WTC11 (cell line): ENCODE data around the gene C1QTNF2.
"Not testable (repeated sequence)": the region's sequence is repeated elsewhere in the genome, so short reads cannot be mapped to it uniquely, and the experiment has no call there.

Experiments used
- ESRRA ChIP-seq: sonication (generic); formaldehyde crosslinking; IDR thresholded peaks from 2 replicates; pipeline ENCODE4 v1.8.1; 2022; ENCODE audit warnings: mild to moderate bottlenecking, missing genetic modification reagents, borderline replicate concordance
- FOXJ3 ChIP-seq: sonication (generic); formaldehyde crosslinking; IDR thresholded peaks from 2 replicates; pipeline ENCODE4 v1.9.0; 2021; ENCODE audit warnings: missing genetic modification reagents, mild to moderate bottlenecking, borderline replicate concordance
- NR2C2 ChIP-seq: sonication (generic); formaldehyde crosslinking; IDR thresholded peaks from 2 replicates; pipeline ENCODE4 v1.8.0; 2022; ENCODE audit warnings: mild to moderate bottlenecking, missing genetic modification reagents
- SP1 ChIP-seq: sonication (generic); formaldehyde crosslinking; conservative IDR thresholded peaks from 2 replicates; pipeline ENCODE4 v1.8.1; 2022; ENCODE audit warnings: missing genetic modification reagents
- TP53 ChIP-seq: sonication (generic); formaldehyde crosslinking; IDR thresholded peaks from 2 replicates; pipeline ENCODE4 v1.8.1; 2023; ENCODE audit warnings: mild to moderate bottlenecking, missing genetic modification reagents
- ZNF121 ChIP-seq: sonication (generic); formaldehyde crosslinking; IDR thresholded peaks from 2 replicates; pipeline ENCODE4 v1.8.0; 2023; ENCODE audit warnings: missing genetic modification reagents
- ZNF232 ChIP-seq: sonication (generic); formaldehyde crosslinking; IDR thresholded peaks from 2 replicates; pipeline ENCODE4 v1.8.0; 2022; ENCODE audit warnings: mild to moderate bottlenecking, missing genetic modification reagents
- TF ChIP-seq, protein P1 (sequence below): fragments of 200-600 bp; IDR thresholded peaks from 2 replicates; pipeline ENCODE4 v1.8.0; 2022; ENCODE audit warnings: antibody characterized with exemption
- TF ChIP-seq, protein P2 (sequence below): sonication (generic); formaldehyde crosslinking; IDR thresholded peaks from 2 replicates; pipeline ENCODE4 v1.8.0; 2022; ENCODE audit warnings: missing genetic modification reagents
- TF ChIP-seq, protein P3 (sequence below): sonication (generic); formaldehyde crosslinking; IDR thresholded peaks from 2 replicates; pipeline ENCODE4 v1.8.1; 2023; ENCODE audit warnings: mild to moderate bottlenecking, missing genetic modification reagents
- TF ChIP-seq, protein P4 (sequence below): sonication (generic); formaldehyde crosslinking; IDR thresholded peaks from 2 replicates; pipeline ENCODE4 v1.8.0; 2022; ENCODE audit warnings: mild to moderate bottlenecking, missing genetic modification reagents

DNA sequence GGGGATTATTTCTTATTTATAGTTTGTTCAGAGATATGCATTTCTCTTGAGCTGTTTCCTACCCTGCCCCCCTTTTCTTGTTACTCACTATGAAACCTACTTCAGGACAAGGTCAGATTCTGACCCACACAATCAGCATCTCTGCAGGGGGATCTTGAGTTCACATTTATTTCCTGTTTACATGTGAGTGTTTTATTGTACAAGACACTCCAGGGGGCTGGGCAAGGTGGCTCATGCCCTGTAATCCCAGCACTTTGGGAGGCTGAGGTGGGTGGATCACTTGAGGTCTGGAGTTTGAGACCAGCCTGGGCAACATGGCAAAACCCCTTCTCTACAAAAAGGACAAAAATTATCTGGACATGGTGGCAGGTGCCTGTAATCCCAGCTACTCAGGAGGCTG, 29.9 kb downstream of the C1QTNF2 start:
- TF ChIP-seq NR2C2 (CRISPR knock-in tag); ESRRA; FOXJ3 (CRISPR knock-in tag); ZNF121 (CRISPR knock-in tag); ZNF232 (CRISPR knock-in tag); SP1; TP53: not testable (repeated sequence)
- TF ChIP-seq, protein P1, sequence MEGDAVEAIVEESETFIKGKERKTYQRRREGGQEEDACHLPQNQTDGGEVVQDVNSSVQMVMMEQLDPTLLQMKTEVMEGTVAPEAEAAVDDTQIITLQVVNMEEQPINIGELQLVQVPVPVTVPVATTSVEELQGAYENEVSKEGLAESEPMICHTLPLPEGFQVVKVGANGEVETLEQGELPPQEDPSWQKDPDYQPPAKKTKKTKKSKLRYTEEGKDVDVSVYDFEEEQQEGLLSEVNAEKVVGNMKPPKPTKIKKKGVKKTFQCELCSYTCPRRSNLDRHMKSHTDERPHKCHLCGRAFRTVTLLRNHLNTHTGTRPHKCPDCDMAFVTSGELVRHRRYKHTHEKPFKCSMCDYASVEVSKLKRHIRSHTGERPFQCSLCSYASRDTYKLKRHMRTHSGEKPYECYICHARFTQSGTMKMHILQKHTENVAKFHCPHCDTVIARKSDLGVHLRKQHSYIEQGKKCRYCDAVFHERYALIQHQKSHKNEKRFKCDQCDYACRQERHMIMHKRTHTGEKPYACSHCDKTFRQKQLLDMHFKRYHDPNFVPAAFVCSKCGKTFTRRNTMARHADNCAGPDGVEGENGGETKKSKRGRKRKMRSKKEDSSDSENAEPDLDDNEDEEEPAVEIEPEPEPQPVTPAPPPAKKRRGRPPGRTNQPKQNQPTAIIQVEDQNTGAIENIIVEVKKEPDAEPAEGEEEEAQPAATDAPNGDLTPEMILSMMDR, result not testable (repeated sequence)
- TF ChIP-seq, protein P2, sequence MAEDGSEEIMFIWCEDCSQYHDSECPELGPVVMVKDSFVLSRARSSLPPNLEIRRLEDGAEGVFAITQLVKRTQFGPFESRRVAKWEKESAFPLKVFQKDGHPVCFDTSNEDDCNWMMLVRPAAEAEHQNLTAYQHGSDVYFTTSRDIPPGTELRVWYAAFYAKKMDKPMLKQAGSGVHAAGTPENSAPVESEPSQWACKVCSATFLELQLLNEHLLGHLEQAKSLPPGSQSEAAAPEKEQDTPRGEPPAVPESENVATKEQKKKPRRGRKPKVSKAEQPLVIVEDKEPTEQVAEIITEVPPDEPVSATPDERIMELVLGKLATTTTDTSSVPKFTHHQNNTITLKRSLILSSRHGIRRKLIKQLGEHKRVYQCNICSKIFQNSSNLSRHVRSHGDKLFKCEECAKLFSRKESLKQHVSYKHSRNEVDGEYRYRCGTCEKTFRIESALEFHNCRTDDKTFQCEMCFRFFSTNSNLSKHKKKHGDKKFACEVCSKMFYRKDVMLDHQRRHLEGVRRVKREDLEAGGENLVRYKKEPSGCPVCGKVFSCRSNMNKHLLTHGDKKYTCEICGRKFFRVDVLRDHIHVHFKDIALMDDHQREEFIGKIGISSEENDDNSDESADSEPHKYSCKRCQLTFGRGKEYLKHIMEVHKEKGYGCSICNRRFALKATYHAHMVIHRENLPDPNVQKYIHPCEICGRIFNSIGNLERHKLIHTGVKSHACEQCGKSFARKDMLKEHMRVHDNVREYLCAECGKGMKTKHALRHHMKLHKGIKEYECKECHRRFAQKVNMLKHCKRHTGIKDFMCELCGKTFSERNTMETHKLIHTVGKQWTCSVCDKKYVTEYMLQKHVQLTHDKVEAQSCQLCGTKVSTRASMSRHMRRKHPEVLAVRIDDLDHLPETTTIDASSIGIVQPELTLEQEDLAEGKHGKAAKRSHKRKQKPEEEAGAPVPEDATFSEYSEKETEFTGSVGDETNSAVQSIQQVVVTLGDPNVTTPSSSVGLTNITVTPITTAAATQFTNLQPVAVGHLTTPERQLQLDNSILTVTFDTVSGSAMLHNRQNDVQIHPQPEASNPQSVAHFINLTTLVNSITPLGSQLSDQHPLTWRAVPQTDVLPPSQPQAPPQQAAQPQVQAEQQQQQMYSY (CRISPR knock-in tag), result not testable (repeated sequence)
- TF ChIP-seq, protein P3, sequence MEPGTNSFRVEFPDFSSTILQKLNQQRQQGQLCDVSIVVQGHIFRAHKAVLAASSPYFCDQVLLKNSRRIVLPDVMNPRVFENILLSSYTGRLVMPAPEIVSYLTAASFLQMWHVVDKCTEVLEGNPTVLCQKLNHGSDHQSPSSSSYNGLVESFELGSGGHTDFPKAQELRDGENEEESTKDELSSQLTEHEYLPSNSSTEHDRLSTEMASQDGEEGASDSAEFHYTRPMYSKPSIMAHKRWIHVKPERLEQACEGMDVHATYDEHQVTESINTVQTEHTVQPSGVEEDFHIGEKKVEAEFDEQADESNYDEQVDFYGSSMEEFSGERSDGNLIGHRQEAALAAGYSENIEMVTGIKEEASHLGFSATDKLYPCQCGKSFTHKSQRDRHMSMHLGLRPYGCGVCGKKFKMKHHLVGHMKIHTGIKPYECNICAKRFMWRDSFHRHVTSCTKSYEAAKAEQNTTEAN (CRISPR knock-in tag), result not testable (repeated sequence)
- TF ChIP-seq, protein P4, sequence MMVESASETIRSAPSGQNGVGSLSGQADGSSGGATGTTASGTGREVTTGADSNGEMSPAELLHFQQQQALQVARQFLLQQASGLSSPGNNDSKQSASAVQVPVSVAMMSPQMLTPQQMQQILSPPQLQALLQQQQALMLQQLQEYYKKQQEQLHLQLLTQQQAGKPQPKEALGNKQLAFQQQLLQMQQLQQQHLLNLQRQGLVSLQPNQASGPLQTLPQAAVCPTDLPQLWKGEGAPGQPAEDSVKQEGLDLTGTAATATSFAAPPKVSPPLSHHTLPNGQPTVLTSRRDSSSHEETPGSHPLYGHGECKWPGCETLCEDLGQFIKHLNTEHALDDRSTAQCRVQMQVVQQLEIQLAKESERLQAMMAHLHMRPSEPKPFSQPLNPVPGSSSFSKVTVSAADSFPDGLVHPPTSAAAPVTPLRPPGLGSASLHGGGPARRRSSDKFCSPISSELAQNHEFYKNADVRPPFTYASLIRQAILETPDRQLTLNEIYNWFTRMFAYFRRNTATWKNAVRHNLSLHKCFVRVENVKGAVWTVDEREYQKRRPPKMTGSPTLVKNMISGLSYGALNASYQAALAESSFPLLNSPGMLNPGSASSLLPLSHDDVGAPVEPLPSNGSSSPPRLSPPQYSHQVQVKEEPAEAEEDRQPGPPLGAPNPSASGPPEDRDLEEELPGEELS, result not testable (repeated sequence)
